ENCODE results near the gene HIC1.
A peak's percentile ranks its signal among the peaks of the same experiment; 100 is the strongest.

Gene HIC1

GRCh38 chr17:2029911-2030778, 24.8 kb upstream of the HIC1 start, which contains the start of gene DPH1:
DPH1 (plus strand) TSS chr17:2030153; CDS start chr17:2030170, 17 bp downstream.
- TF ChIP-seq CTCF (IDR thresholded peaks at IDR 0.05; ENCODE audit: insufficient read depth, low read length, poor library complexity, severe bottlenecking) (no peak), EZH2phosphoT487 (conservative IDR thresholded peaks at IDR 0.05; ENCODE audit: low read length) (no peak)
- Histone ChIP-seq H3K27me3 (ENCODE audit: low read length) (no peaks in the 10 kb centered on the region), H3K4me3 (ENCODE audit: insufficient read depth, low read length, poor library complexity, severe bottlenecking) (peak within 1 kb of the TSS; percentile 80), H3K36me3 (ENCODE audit: low read length) (no peaks in the 10 kb centered on the region), H4K20me1 (ENCODE audit: low read depth, low read length) (no peaks in the 10 kb centered on the region), H2AFZ (ENCODE audit: low read depth, low read length, severe bottlenecking) (peak within 1 kb of the TSS; percentile 95), H3K9ac (ENCODE audit: low read length) (peak within 1 kb of the TSS; percentile 66), H3K4me2 (ENCODE audit: low read depth, low read length, poor library complexity, severe bottlenecking) (peak within 1 kb of the TSS; percentile 70), H3K9me3 (ENCODE audit: insufficient read depth, low read length) (no peaks in the 10 kb centered on the region), H3K27ac (ENCODE audit: low read depth, low read length) (no peak within 1 kb of the TSS), H3F3A (ENCODE audit: insufficient read depth) (no peaks in the 10 kb centered on the region), H3K79me2 (ENCODE audit: insufficient read depth, low read length) (no peaks in the 10 kb centered on the region), H3K9me2 (replicated peaks; ENCODE audit: insufficient read depth, low read length) (no peaks in the 10 kb centered on the region)

GRCh38 chr17:2030779-2031163, 24.1 kb upstream of the HIC1 start:
- no peaks in the 10 kb centered on the region for H4K20me1 ChIP-seq (ENCODE audit: low read depth, low read length)
- H3F3A ChIP-seq (ENCODE audit: insufficient read depth): no peaks in the 10 kb centered on the region
- peak overlapping the region; percentile 70 for H3K4me2 ChIP-seq (ENCODE audit: low read depth, low read length, poor library complexity, severe bottlenecking)
- H2AFZ ChIP-seq (ENCODE audit: low read depth, low read length, severe bottlenecking): peak overlapping the region; percentile 95
- H3K4me3 ChIP-seq (ENCODE audit: insufficient read depth, low read length, poor library complexity, severe bottlenecking): peak overlapping the region; percentile 80
- TF ChIP-seq EZH2phosphoT487 (conservative IDR thresholded peaks at IDR 0.05; ENCODE audit: low read length) (no peak), CTCF (IDR thresholded peaks at IDR 0.05; ENCODE audit: insufficient read depth, low read length, poor library complexity, severe bottlenecking) (peak; percentile 44)
- peak overlapping the region; percentile 66 for H3K9ac ChIP-seq (ENCODE audit: low read length)
- H3K27me3 ChIP-seq (ENCODE audit: low read length): no peaks in the 10 kb centered on the region
- no peaks in the 10 kb centered on the region for H3K9me2 ChIP-seq (replicated peaks; ENCODE audit: insufficient read depth, low read length)
- H3K9me3 ChIP-seq (ENCODE audit: insufficient read depth, low read length): no peaks in the 10 kb centered on the region
- no peaks in the 10 kb centered on the region for H3K36me3 ChIP-seq (ENCODE audit: low read length)
- no peak overlapping the region for H3K27ac ChIP-seq (ENCODE audit: low read depth, low read length)
- no peaks in the 10 kb centered on the region for H3K79me2 ChIP-seq (ENCODE audit: insufficient read depth, low read length)

- Histone ChIP-seq H3K27me3 (ENCODE audit: low read length) (no peaks in the 10 kb centered on the region), H3K9me3 (ENCODE audit: insufficient read depth, low read length) (no peaks in the 10 kb centered on the region), H3K79me2 (ENCODE audit: insufficient read depth, low read length) (no peaks in the 10 kb centered on the region), H3K27ac (ENCODE audit: low read depth, low read length) (no peak overlapping the region), H3K9ac (ENCODE audit: low read length) (no peak overlapping the region), H3K9me2 (replicated peaks; ENCODE audit: insufficient read depth, low read length) (no peaks in the 10 kb centered on the region), H3K4me2 (ENCODE audit: low read depth, low read length, poor library complexity, severe bottlenecking) (no peak overlapping the region), H3K36me3 (ENCODE audit: low read length) (no peaks in the 10 kb centered on the region), H4K20me1 (ENCODE audit: low read depth, low read length) (no peaks in the 10 kb centered on the region), H3F3A (ENCODE audit: insufficient read depth) (no peaks in the 10 kb centered on the region), H3K4me3 (ENCODE audit: insufficient read depth, low read length, poor library complexity, severe bottlenecking) (no peak overlapping the region), H2AFZ (ENCODE audit: low read depth, low read length, severe bottlenecking) (no peak overlapping the region)
- TF ChIP-seq EZH2phosphoT487 (conservative IDR thresholded peaks at IDR 0.05; ENCODE audit: low read length) (no peak), CTCF (IDR thresholded peaks at IDR 0.05; ENCODE audit: insufficient read depth, low read length, poor library complexity, severe bottlenecking) (no peak)
Measured at GRCh38 chr17:2033153-2033552, 21.8 kb upstream of the HIC1 start.

Measured in SU-DHL-6 (cell line).